Stimulated activated CD4-positive, alpha-beta T cell treated with anti-CD3 and anti-CD28 coated beads, Interleukin-1b, Interleukin-23, amount 100 ng/mL, for 1 hour (primary cell): ENCODE results near the gene LRRC74B.
A peak's percentile ranks its signal among the peaks of the same experiment; 100 is the strongest.

Experiments used
- DNase-seq, 2 donors: peaks; one replicate each; pipeline ENCODE4 v3.0.0-alpha.2; 2020; ENCODE audit warnings: low read depth in 2 of 2

The LRRC74B gene

GRCh38 chr22:21014202-21014725 is 31.5 kb upstream of the LRRC74B start:
- peak; percentile 46 to 52 for DNase-seq

- no peak for DNase-seq
Observed at GRCh38 chr22:21014726-21015465, 30.9 kb upstream of the LRRC74B start, which contains the start of gene P2RX6. P2RX6 (plus strand) TSS chr22:21015165; CDS start chr22:21015175, 10 bp downstream.

DNA sequence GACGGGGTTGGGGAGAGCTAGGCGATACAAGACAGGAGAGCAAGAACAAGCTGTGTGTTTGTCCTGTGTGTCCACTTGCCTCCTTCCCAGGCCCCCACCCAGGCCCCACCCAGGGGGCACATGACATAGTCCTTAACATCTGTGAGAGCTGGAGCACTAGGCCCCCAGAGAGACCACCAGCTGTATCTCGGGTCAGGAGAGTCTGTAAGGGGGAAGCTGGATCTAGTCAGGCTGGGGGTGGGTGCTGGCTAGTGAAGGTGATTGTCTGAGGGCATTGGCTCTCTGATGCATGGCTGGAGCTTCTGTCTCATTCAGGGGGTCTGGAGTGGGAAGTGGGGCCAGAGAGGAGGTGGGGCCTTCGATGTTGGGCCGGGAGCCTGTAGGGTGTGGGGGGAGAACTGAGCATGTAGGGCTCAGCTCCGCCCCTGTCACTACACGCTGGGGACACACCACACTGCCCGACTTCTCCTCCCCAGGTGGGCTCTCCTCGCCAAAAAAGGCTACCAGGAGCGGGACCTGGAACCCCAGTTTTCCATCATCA is 30.2 kb upstream of the LRRC74B start:
- no peak for DNase-seq

- no peak for DNase-seq
Observed at GRCh38 chr22:21016644-21017420, 28.9 kb upstream of the LRRC74B start.

- DNase-seq: no peak
Observed at GRCh38 chr22:21018314-21018713, 27.4 kb upstream of the LRRC74B start.

GRCh38 chr22:21020802-21021429 is 24.8 kb upstream of the LRRC74B start:
- DNase-seq: no peak

DNA sequence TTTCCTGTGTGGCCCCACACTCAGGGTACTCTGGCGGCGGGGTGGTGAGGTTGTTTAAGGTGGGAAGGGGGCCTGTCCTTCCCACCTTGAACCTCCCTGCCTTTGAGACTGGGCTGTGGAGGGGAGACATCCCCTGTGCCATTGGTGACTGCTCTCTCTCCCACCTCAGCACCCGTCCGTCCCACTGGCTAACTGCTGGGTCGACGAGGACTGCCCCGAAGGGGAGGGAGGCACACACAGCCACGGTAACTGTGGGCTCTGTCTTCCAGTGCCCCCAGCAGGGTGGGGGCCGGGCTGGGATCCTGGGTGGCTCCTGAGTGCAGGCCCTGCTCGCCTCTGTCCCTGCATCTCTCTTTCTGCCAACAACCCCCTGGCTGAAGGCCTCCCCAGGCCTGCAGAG is 23.2 kb upstream of the LRRC74B start:
- no peak for DNase-seq

DNA sequence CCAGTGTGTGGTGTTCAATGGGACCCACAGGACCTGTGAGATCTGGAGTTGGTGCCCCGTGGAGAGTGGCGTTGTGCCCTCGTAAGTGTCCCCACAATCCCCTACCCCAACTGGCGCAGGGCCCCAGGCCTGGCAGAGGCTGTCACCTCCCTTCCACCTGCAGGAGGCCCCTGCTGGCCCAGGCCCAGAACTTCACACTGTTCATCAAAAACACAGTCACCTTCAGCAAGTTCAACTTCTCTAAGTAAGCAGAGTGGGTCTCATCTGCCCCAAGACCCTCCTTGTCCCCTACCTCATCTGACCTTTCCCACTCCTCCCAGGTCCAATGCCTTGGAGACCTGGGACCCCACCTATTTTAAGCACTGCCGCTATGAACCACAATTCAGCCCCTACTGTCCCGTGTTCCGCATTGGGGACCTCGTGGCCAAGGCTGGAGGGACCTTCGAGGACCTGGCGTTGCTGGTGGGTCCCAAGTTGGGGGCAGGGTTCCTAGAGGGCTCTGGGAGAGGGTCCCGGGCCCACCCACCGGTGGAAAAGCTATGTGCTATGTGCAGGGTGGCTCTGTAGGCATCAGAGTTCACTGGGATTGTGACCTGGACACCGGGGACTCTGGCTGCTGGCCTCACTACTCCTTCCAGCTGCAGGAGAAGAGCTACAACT is 22.7 kb upstream of the LRRC74B start:
- DNase-seq: no peak

- no peak for DNase-seq
Observed at GRCh38 chr22:21025266-21025665, 20.5 kb upstream of the LRRC74B start.

- no peak for DNase-seq
Observed at GRCh38 chr22:21025763-21026755, 19.7 kb upstream of the LRRC74B start.

DNA sequence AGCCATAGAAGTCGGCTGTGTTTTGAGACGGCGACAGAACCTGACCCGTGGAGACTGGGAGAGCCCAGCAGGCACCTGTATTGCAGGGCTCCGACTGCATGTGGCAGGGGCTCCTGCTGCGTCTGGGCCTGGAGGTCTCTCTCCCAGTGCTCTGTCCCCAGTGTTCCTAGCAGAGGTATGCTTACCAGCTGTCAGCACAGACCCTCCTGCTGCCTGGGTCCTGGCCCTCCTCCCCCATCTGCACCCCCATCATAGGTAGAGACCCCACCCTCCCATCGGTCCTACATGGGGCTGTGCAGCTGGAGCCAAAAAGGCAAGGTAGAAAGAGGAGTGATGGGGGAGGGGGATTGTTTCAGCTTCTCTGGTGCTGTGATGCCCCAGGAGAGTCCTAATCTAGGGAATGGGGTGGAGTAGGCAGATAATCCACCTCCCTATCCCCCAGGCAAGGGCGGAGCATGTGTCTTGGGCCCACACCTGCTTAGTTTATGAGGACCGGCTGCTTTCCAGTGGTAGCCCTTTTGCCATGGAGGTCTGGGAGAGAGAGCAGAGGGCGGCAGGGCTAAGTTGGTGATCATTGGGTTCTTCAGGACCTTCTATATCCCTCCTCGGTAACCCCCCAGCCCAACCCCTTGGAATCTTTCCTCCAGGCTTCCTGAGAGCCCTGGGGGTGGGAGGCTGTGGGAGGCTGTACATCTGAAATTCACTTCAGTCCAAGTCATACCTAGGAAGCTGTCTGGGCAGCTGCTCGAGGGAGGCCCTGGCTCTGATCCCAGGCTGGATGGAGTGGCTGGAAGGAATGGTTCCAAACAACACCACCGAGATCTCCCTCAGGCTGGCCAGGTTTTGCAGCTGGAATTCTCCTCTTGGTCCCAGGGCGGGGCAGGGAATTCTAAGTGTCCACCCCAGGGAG is 18.7 kb upstream of the LRRC74B start:
- DNase-seq: no peak

GRCh38 chr22:21028277-21029251 is 17.2 kb upstream of the LRRC74B start:
- no peak for DNase-seq

DNA sequence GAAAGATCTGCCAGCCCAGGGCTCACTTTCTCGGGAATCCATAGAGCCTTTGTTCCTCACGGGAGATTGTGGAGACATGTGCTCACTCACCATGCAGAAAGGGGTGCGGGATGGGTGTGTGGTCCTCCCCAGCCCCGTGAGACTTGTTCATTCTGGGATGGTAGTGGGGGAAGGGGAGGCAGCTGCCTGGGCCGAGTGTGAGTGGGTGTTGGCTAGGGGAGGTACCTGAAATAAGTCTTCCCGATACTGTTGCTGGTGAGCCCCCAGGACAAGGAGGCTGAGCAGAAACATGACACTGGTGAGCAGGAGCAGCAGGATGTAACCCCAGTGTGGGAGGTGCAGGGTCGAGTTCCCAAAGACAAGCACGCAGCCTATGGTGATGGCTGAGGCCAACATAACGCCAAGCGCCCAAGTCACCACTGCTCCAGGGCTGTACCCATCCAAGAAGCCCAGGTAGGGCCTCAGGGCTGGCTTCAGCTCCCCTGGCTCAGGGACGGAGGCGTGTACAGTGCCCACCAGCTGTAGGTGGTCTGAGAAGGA is 16.2 kb upstream of the LRRC74B start:
- DNase-seq: no peak

- no peak for DNase-seq
Observed at GRCh38 chr22:21030032-21030431, 15.7 kb upstream of the LRRC74B start.

- DNase-seq: no peak
Observed at GRCh38 chr22:21030621-21031544, 14.9 kb upstream of the LRRC74B start.

DNA sequence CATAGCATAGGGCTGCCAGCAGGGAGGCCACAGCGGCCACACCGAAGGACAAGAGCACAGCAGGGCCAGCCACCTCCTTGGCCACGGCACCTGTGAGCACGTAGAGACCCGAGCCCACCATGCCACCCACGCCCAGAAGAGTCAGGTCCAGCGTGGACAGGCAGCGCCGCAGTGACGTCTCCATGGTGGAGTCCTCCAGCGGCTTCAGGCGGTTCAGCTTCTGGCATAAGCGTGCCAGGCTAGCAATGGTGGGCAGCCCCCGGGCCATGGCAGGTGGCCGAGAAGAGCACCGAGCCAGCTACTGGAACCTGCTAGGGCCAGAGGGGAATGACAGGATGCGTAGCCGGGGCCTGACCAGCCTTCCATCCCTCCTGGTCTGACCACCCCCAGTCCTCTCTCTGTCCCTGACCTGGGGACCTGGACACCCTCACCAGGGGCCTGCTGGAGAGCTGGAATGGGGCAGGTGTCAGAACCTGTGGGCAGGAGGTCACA is 14.2 kb upstream of the LRRC74B start:
- DNase-seq: no peak
